Ishikawa (cell line): Measurements from ENCODE around the gene CKAP4.

ENCODE experiments used
- CEBPB ChIP-seq: IDR thresholded peaks from 2 replicates; pipeline ENCODE4 v1.6.1; 2012
- CREB1 ChIP-seq: IDR thresholded peaks from 2 replicates; pipeline ENCODE4 v1.6.1; 2012; ENCODE audit warnings: low read depth
- EGR1 ChIP-seq: IDR thresholded peaks from 2 replicates; pipeline ENCODE4 v1.6.1; 2012
- EP300 ChIP-seq: IDR thresholded peaks from 2 replicates; pipeline ENCODE4 v1.6.1; 2012; ENCODE audit warnings: borderline replicate concordance
- FOXM1 ChIP-seq: IDR thresholded peaks from 2 replicates; pipeline ENCODE4 v1.6.1; 2012; ENCODE audit warnings: low read depth, borderline replicate concordance
- NFIC ChIP-seq: IDR thresholded peaks from 2 replicates; pipeline ENCODE4 v1.6.1; 2012
- RAD21 ChIP-seq: IDR thresholded peaks from 2 replicates; pipeline ENCODE4 v1.6.1; 2012; ENCODE audit warnings: low read depth
- REST ChIP-seq: IDR thresholded peaks from 2 replicates; pipeline ENCODE4 v1.6.1; 2012; ENCODE audit warnings: low read depth, mild to moderate bottlenecking
- TAF1 ChIP-seq: IDR thresholded peaks from 2 replicates; pipeline ENCODE4 v1.6.1; 2012; ENCODE audit warnings: low read depth, mild to moderate bottlenecking
- TCF12 ChIP-seq: IDR thresholded peaks from 2 replicates; pipeline ENCODE4 v1.6.1; 2012; ENCODE audit warnings: low read depth
- TEAD4 ChIP-seq: IDR thresholded peaks from 2 replicates; pipeline ENCODE4 v1.6.1; 2012
- USF1 ChIP-seq: IDR thresholded peaks from 2 replicates; pipeline ENCODE4 v1.6.1; 2012
- YY1 ChIP-seq: IDR thresholded peaks from 2 replicates; pipeline ENCODE4 v1.6.1; 2012; ENCODE audit warnings: low read depth
- ZBTB7A ChIP-seq: IDR thresholded peaks from 2 replicates; pipeline ENCODE4 v1.6.1; 2012; ENCODE audit warnings: low read depth
- TF ChIP-seq, protein P1 (sequence below): IDR thresholded peaks from 2 replicates; pipeline ENCODE4 v1.6.1; 2012

The CKAP4 gene

GRCh38 chr12:106229036-106229591 lies 18.7 kb downstream of the CKAP4 start:
- TF ChIP-seq NFIC: no peak
- TF ChIP-seq REST: no peak
- TF ChIP-seq TCF12: no peak
- TF ChIP-seq TAF1: no peak
- TF ChIP-seq TEAD4: no peak
- no peak for TF ChIP-seq YY1
- TF ChIP-seq, protein P1, sequence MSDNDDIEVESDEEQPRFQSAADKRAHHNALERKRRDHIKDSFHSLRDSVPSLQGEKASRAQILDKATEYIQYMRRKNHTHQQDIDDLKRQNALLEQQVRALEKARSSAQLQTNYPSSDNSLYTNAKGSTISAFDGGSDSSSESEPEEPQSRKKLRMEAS: no peak
- no peak for TF ChIP-seq CEBPB
- no peak for TF ChIP-seq RAD21
- no peak for TF ChIP-seq CREB1
- TF ChIP-seq USF1: no peak
- TF ChIP-seq FOXM1: no peak
- TF ChIP-seq ZBTB7A: no peak
- TF ChIP-seq EP300: no peak
- no peak for TF ChIP-seq EGR1

- TF ChIP-seq CREB1 (no peak), YY1 (no peak), TAF1 (no peak), CEBPB (no peak), REST (no peak), EP300 (no peak), TEAD4 (no peak), USF1 (no peak), ZBTB7A (no peak), FOXM1 (no peak), EGR1 (no peak), TCF12 (no peak), RAD21 (no peak), NFIC (no peak)
- TF ChIP-seq, protein P1: no peak
These were observed 19.5 kb downstream of the CKAP4 start for GRCh38 chr12:106228320-106228710.

GRCh38 chr12:106227641-106228319 lies 20.0 kb downstream of the CKAP4 start:
- no peak for TF ChIP-seq CREB1
- TF ChIP-seq TAF1: no peak
- no peak for TF ChIP-seq TEAD4
- TF ChIP-seq, protein P1: no peak
- no peak for TF ChIP-seq FOXM1
- TF ChIP-seq USF1: no peak
- TF ChIP-seq EGR1: no peak
- TF ChIP-seq REST: no peak
- no peak for TF ChIP-seq YY1
- no peak for TF ChIP-seq CEBPB
- no peak for TF ChIP-seq RAD21
- TF ChIP-seq NFIC: no peak
- no peak for TF ChIP-seq EP300
- TF ChIP-seq TCF12: no peak
- TF ChIP-seq ZBTB7A: no peak
